CD4-positive, alpha-beta T cell treated with Interleukin-10 for 1 hour (primary cell): ENCODE measurements around the gene CMTM2.
"Not testable (repeated sequence)": the region's sequence is repeated elsewhere in the genome, so short reads cannot be mapped to it uniquely, and the experiment has no call there.

Source experiments
- DNase-seq: peaks from one replicate; pipeline ENCODE4 v3.0.0-alpha.2; 2020

The CMTM2 gene

DNA sequence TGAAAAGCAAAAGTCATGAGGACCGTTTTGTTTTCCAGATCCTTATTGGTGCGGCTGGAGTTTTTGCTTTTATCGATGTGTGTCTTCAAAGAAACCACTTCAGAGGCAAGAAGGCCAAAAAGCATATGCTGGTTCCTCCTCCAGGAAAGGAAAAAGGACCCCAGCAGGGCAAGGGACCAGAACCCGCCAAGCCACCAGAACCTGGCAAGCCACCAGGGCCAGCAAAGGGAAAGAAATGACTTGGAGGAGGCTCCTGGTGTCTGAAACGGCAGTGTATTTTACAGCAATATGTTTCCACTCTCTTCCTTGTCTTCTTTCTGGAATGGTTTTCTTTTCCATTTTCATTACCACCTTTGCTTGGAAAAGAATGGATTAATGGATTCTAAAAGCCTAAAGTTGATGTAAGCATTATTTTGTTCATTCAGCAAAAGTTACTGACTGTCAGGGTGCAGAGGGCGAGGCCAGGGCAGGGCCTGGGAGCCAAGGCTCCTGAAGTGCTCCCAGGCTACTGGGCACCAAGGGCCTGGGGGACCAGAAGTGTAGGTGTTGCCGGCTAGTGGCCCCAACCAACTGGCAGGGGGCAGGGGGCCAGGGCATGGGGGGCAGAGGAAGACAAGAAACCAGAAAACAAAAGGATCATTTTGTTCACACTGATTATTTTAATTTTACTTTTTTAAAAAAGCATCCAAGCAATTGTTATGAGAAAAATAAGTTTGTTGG is 8.8 kb downstream of the CMTM2 start:
- no peak for DNase-seq

GRCh38 chr16:66588981-66589713 is 9.9 kb downstream of the CMTM2 start:
- DNase-seq = peak; percentile 80

DNA sequence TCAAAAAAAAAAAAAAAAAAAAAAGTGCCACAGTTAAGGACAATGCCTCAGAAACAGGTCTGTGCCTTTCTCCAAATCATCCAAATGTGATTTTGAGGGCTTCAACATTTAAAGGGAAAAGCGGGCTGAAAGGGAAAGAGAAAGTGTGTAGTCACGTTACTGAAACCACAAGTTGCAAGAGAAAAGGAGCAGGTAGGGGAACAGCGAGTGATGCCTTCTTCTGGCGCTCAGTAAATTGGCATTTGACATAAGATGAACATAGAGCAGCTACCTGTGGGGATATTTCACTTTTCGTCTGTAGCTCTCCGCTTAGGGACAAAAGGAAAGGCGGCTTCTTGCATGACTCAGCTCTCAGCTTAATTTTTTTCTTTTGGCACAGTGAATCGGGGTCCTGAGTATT is 11.1 kb downstream of the CMTM2 start:
- DNase-seq = peak; percentile 46

- no peak for DNase-seq
These were observed 11.8 kb downstream of the CMTM2 start for GRCh38 chr16:66591018-66591417.

GRCh38 chr16:66592241-66592640 is 13.0 kb downstream of the CMTM2 start:
- DNase-seq = no peak

DNA sequence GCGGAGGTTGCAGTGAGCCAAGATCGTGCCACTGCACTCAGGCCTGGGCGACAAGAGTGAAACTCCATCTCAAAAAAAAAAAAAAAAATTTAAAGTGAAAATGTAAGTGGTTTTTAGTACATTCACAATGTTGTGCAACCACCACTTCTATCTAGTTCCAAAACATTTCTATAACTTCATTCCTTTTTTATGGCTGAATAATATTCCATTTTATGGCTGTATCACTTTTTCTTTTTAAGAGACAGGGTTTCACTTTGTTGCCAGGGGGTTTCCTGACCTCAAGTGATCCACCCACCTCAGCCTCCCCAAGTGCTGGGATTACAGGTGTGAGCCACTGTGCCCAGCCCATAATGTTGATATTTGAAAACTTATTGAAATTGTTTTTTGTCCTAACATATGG is 13.6 kb downstream of the CMTM2 start:
- DNase-seq = no peak

DNA sequence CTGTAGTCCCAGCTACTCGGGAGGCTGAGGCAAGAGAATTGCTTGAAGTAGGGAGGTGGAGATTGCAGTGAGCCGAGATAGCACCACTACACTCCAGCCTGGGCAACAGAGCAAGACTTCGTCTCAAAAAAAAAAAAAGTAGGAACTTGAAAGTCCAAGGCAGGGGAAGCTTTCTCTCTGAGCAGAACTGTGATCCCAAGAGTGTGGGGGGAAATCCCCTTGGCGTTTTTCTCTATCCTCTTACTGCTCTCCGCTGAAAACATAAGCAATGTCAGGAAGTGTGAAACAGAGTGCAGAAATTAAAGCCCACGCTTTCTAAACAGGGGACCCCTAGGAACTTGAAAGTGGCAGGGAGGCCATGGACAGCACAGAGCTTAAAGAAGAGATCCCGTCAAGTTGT is 15.5 kb downstream of the CMTM2 start:
- no peak for DNase-seq

DNA sequence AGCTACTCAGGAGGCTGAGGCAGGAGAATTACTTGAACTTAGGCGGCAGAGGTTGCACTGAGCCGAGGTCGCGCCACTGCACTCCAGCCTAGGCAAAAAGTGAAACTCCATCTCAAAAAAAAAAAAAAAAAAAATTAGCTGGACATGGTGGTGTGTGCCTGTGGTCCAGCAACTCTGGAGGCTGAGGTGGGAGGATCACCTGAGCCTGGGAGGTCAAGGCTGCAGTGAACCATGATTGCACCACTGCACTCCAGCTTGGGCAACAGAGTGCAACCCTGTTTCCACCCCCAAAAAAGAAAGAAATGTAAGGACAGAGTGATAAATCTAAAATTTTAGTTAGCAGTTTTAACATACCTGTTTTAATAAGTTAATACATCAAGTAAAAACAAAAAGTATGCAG is 17.3 kb downstream of the CMTM2 start:
- DNase-seq = not testable (repeated sequence)

DNA sequence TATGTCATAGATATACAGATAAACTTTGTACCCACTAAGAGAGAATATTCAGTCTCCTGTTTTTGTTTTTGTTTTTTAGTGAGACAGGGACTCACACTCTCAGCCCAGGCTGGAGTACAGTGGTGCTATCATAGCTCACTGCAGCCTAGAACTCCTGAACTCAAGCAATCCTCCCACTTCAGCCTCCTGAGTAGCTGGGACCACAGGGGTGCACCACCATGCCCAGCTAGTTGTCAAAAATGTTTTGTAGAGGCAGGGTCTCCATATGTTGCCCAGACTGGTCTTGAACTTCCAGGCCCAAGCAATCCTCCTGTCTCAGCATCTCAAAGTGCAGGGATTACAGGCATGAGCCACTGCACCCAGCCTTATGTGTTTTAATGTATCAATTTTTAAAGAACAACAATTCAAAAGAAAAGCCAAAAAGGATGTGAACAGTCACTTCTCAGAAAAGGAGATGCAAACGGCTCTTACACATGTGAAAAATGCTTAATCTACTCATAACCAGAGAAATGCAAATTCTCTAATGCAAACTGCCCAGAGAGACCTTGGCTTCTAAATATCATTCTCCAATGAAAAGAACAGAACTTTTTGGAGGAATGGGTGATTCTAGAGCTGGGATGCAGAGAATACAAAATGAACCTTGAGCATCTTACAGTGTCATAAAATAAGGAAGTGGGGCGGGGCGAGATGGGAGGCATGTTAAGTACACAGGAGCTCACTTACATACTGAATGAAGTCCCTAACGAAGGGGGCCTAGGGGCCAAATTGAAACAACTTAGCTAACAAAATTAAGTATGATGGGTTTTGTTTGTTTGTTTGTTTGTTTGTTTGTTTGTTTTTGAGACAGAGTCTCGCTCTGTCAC is 18.0 kb downstream of the CMTM2 start:
- DNase-seq = no peak

DNA sequence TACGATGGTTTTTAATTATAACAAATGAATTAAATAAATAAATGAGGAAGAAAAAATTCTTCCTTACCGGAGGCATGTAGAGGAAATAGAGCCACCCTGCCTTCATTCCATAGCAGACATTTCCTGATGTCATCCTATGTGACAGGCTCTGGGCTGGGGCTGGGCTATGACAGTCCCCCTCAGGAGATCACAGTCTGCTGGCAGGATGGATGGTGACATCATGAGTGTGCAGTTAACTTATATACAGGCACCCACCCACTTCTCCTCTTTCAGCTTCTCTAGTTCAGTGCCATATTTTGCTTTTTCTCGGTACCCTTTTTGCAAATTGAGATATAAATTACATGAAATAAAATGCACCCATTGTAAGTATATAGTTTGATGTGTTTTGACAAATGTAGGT is 18.8 kb downstream of the CMTM2 start:
- no peak for DNase-seq

GRCh38 chr16:66599726-66600125 is 20.5 kb downstream of the CMTM2 start:
- DNase-seq = no peak

DNA sequence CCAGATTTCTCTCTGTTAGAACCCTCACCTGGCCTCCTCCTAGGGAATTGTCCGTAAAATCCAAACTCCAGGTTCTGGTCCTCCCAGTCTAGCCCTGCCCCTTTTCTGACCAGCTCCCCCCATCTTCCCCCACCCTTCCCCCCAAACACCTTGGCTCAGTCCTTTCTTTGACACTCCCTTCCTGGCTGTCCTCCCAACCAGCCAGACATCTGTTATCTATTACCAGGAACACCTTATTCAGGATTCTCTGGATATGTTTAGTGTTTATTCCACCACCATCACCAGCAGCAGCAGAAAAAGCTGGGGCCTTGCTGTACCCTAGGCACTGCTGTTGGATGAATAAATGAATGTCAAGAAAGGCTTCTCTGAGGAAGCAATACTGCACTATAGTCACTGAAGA is 21.2 kb downstream of the CMTM2 start:
- no peak for DNase-seq

DNA sequence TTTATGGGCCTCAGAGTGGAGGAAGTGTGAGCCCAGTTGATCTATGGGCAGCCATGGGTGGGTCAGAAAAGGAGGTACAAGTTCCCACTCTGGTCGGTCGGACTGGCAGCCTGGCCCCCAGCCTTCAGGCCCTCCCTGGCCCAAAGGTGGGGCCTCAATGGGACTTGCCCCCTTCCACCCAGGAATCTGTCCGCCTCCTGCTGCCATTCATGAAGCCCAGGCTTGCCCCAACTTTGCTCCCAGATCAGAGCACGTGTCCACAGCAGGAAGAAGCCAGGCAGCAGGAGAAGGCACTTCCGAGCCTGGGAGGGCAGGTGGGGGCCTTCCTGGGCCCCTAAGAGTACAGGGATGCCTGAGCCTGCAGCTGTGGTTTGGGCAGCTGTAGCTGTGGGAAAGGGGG is 22.2 kb downstream of the CMTM2 start:
- DNase-seq = no peak

DNA sequence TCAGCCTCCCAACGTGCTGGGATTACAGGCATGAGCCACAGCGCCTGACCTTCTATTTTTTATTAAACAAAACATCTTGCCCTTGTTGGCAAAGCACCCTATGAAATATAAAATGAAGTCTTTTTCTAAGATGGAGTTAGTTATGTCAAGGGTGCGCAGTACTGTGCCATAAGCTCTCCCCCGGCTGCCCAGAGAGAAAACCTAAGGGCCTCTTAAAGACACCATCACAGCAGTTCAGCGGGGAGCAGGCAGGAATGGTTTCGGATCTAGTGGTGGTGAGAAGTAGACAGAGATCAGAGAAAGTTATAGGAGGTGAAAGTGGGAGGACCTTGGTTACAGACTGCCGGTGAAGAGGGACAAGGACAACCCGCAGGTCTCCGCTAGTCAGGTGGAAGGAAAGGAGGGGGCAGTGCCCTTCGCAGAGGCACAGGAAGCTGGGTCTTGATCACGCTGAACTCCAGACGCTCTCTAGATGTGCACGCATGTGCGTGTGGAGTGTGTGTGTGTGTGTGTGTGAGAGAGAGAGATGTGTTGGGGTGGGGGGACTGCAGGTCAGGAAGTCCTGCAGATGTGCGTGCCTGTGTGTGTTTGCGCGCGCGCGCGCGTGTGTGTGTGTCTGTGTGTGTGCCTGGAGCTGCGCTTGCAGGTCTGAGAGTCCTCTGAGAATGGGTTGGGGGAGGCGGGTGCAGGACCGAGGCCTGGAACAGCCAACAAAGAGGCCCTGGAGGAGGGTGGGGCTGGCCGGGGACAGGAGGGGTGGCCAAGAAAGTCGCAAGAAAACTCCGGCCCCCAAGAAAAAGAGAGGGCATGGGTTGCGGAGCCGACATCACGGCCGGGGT is 24.5 kb downstream of the CMTM2 start:
- DNase-seq = peak; percentile 86

GRCh38 chr16:66604376-66605176 is 25.3 kb downstream of the CMTM2 start, which contains the start of gene CMTM3:
Gene CMTM3, plus strand, starts transcription at chr16:66604704. Its CDS starts 102 bp downstream, at chr16:66604806.
- DNase-seq = peak; percentile 79

DNA sequence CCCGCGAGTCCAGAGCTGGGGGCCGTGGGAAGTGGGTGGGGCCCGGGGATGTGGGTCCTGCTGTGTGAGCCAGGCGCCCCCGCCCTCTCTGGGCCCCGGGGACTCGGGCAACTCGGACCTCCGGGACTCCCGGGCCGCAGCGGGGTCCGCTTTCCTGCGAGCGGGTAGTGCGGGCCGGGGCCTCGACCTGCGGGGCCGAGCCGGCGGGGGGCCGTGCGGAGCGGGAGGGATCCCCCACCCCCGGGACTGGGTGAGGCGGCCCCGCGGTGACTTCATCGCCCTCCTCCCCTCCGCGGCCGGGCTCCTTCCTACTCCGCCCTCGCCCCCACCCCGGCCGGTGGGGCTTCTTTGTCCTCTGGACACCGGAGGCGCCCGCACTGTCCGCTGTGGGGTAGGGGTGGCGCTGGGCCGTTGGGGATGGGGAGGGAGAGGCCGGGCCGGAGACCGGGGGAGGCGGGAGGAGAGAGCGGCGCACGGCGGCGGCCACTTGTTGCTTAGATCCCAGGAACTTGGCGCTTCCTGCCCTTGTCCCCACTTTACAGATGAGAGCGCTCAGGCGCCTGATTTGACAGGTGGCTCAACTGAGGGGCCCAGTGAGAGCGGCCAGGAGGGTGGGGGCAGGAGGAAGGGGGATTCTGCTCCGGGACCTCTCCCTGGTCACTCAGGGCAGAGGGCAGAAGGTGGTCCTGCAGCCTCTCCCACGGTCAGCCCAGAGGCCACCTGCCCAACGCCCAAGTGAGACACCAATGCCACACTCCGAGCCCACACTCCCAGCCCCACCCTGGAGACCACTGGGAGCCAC is 26.1 kb downstream of the CMTM2 start:
- DNase-seq = no peak

DNA sequence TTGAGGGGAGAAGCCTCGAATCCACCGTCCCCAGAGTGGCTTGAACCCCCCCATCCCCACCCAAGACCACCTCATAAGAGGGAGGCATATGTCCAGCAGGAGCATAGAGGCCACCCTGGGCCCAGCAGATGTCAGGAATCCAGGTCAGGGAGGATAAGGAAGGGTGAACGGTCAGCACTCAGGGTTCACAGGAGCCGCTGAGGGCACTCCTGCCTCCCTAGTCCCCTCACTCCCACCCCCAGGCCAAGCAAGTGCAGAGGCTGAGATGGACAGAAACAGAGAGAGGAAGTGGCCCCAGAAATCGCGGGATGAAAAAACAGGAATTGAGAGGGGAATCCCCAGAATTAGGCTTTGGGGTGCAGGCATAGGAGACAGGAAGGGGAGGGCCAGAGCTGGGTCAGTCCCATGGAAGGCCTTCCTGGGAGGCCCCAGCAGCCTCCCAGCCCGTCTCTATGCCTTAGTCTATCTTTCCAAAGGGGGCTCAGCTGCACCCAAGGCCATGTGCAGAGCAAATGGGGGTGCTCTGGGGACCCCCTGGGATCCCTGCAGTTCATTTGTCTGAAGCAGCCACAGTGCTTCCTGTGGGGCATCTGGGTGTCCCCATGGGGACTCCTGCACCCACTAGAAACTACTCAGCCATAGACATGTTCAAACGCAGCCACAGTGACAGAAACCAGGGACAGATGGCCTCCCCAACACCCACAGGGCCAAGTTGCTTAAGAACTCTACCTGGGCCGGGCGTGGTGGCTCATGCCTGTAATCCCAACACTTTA is 26.9 kb downstream of the CMTM2 start:
- DNase-seq = peak; percentile 16

DNA sequence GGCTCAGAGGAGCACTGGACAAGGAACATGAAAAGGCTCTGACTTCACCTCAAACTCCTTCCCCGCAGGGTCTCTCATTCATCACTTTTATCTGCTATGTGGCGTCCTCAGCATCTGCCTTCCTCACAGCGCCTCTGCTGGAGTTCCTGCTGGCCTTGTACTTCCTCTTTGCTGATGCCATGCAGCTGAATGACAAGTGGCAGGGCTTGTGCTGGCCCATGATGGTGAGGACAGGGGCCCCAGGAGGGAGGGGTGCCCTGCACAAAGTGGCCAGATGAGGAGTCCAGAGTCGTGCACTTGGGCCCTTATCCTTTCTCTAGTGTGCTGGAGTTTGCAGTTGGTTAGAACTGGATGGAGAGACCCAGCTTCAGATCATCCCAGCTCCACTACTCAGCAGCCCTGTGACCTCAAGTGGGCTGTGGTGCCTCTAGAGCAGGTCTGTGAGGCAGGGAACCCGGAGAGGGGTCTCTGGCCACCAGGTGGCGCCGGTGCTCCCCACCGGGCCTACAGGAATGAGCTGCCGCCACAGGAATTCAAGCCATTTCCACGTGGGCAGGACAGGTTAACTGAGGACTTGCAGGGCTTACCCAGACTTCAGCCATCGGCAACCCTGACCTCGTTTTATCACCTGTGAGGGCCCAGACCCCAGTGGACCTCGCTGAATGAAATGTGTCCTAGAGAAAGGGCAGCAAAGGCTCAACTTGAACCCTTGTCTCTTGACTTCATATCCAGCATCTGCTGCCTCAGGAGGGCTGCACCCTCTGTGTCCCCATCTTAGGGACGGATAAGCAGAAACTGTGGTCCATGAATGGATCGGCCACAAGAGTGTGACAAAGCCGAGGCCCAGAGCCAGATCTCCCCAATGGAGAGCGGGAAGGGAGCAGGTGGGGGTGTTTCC is 29.2 kb downstream of the CMTM2 start:
- peak; percentile 83 for DNase-seq

- DNase-seq = no peak
These were observed 29.9 kb downstream of the CMTM2 start for GRCh38 chr16:66609139-66609510.
